Natural killer cell (primary cell): ENCODE data around the gene PHLDB2. TPM values are rescaled to one million over a fixed set of nuclear protein-coding genes. Genes with fewer than 3 reads are reported as not detected.

Experiments used
- ATAC-seq, 3 donors: fragments of 150-1000 bp in 2 of 3; fragments of 200-7000 bp in 1 of 3; cut with Tn5 transposase; 1 replicate in 1 of 3; 2 replicates in 2 of 3; pipeline ENCODE4 v1.10.0; 2021; ENCODE audit warnings: mild to moderate bottlenecking in 2 of 3, moderate library complexity in 2 of 3
- DNase-seq, 2 donors: peaks; one replicate each; pipeline versions ENCODE4 v3.0.0 to v3.0.0-alpha.2; 2013 to 2021; ENCODE audit warnings: mixed read lengths in 1 of 2
- H3K27ac ChIP-seq: one replicate; pipeline ENCODE4 v1.5.1; 2013; ENCODE audit warnings: mild to moderate bottlenecking, low read length
- H3K27me3 ChIP-seq: one replicate; pipeline ENCODE4 v1.6.1; 2013; ENCODE audit warnings: low read length; ENCODE audit not compliant: control insufficient read depth, insufficient read depth
- H3K36me3 ChIP-seq: one replicate; pipeline ENCODE4 v1.6.1; 2013; ENCODE audit warnings: low read length; ENCODE audit not compliant: control insufficient read depth, insufficient read depth
- H3K4me1 ChIP-seq: one replicate; pipeline ENCODE4 v1.6.1; 2013; ENCODE audit warnings: low read length; ENCODE audit not compliant: control insufficient read depth, insufficient read depth
- H3K4me3 ChIP-seq: one replicate; pipeline ENCODE4 v1.5.1; 2013; ENCODE audit warnings: low read length
- H3K9me3 ChIP-seq: one replicate; pipeline ENCODE4 v1.6.1; 2013; ENCODE audit warnings: low read length; ENCODE audit not compliant: control insufficient read depth, insufficient read depth
- H3K27ac Mint-ChIP-seq, 2 donors: one replicate each; pipeline ENCODE4 v1.8.0; 2022; ENCODE audit warnings: mild to moderate bottlenecking in 2 of 2, mixed read lengths in 2 of 2, moderate library complexity in 1 of 2
- H3K27me3 Mint-ChIP-seq, 2 donors: one replicate each; pipeline ENCODE4 v1.8.0; 2022; ENCODE audit warnings: low read depth in 2 of 2, mixed read lengths in 2 of 2
- H3K36me3 Mint-ChIP-seq: one replicate; pipeline ENCODE4 v1.8.0; 2022; ENCODE audit warnings: mixed read lengths
- H3K4me1 Mint-ChIP-seq, 2 donors: one replicate each; pipeline ENCODE4 v1.8.0; 2022; ENCODE audit warnings: mixed read lengths in 2 of 2
- H3K4me3 Mint-ChIP-seq: one replicate; pipeline ENCODE4 v1.8.0; 2022; ENCODE audit warnings: mild to moderate bottlenecking, moderate library complexity, mixed read lengths
- H3K9me3 Mint-ChIP-seq, 2 donors: one replicate each; pipeline ENCODE4 v1.8.0; 2022; ENCODE audit warnings: mixed read lengths in 2 of 2
- WGBS: methylation state at CpG from one replicate; pipeline ENCODE4 v1.1.7; 2013; ENCODE audit warnings: missing lambda C conversion rate; ENCODE audit not compliant: insufficient coverage; 5-methylcytosine and 5-hydroxymethylcytosine counted together
- intact Hi-C: fragments of 100-400 bp; cut with micrococcal nuclease; formaldehyde crosslinking; loops from one replicate; pipeline ENCODE4 v1.14.2; 2022
- total RNA-seq, 4 donors: library from RNA; stranded (reverse); fragments of 120-200 nt in 1 of 4; gene quantifications; one replicate each; pipeline versions ENCODE4 v1.2.3 to v1.2.4, GENCODE V29; 2013 to 2022
- TF ChIP-seq, protein P1 (sequence below): fragments of 200-600 bp; IDR thresholded peaks from one replicate; pipeline ENCODE4 v1.8.0; 2022; ENCODE audit warnings: antibody characterized with exemption

PHLDB2 gene
- total RNA-seq, 3 donors from 2014 or later (not counting 1 experiment from before 2014, with no cell fraction given), result 63.3 to 93.4 (median 64.0) TPM

DNA sequence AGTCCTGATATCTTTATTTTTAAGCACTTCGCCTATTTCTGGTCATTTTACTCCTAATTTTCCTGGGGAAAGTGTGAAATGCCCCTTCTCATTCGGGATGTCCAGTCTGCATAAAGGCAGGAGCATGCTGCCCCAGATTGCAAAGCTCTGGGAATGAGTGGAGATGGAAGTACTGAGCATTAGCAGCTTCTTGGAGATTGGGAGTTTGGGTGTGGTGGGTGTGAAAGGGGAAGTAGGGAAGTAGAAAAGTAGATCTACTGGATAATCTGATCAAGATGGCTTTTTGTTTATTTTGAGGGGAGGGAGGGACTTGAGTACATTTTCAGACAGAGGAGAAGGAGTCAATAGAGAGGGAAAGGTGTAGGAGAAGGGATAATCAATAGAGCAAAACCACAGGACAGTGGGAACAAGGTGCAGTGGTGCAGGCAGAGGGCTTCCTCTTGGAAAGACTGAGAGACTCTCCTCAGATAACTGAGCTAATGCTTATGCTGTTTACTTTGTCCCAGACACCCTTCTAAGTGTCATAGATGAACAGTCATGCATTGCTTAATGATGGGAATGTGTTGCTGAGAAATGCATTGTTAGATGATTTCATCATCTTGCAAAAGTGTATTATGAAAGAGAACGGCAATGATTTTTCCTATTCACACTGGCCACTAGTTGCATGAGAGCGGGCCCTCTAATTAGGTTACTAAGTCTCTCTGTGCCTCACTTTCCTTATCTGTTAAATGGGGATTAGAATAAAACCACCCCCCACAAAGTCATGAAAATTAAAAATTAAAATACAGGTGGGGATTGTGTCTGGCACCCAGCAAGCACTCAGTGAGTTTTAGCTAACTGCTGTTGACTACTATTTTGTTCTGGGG, 45.5 kb downstream of the PHLDB2 start:
- peaks cover 23 to 46% of the 10 kb centered on the region in 2 donors for H3K4me1 Mint-ChIP-seq
- DNase-seq, result no peak
- no peak overlapping the region for H3K4me3 Mint-ChIP-seq
- no peaks in the 10 kb centered on the region for H3K36me3 Mint-ChIP-seq
- TF ChIP-seq, protein P1, sequence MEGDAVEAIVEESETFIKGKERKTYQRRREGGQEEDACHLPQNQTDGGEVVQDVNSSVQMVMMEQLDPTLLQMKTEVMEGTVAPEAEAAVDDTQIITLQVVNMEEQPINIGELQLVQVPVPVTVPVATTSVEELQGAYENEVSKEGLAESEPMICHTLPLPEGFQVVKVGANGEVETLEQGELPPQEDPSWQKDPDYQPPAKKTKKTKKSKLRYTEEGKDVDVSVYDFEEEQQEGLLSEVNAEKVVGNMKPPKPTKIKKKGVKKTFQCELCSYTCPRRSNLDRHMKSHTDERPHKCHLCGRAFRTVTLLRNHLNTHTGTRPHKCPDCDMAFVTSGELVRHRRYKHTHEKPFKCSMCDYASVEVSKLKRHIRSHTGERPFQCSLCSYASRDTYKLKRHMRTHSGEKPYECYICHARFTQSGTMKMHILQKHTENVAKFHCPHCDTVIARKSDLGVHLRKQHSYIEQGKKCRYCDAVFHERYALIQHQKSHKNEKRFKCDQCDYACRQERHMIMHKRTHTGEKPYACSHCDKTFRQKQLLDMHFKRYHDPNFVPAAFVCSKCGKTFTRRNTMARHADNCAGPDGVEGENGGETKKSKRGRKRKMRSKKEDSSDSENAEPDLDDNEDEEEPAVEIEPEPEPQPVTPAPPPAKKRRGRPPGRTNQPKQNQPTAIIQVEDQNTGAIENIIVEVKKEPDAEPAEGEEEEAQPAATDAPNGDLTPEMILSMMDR, result no peak
- WGBS, result 98% methylated on average over 2 of the region's 4 CpGs
- ATAC-seq, result no peak
- intact Hi-C loops, result no loop called here
- no peak overlapping the region for H3K27ac ChIP-seq
- peak overlapping the region in 1 of 2 donors; percentile 7 for H3K27ac Mint-ChIP-seq
- no peaks in the 10 kb centered on the region for H3K9me3 ChIP-seq
- H3K27me3 Mint-ChIP-seq, result no peaks in the 10 kb centered on the region
- H3K4me3 ChIP-seq, result no peak overlapping the region
- no peaks in the 10 kb centered on the region for H3K27me3 ChIP-seq
- no peaks in the 10 kb centered on the region for H3K9me3 Mint-ChIP-seq
- H3K36me3 ChIP-seq, result peaks cover 3% of the 10 kb centered on the region
- H3K4me1 ChIP-seq, result no peaks in the 10 kb centered on the region

- Mint-ChIP-seq H3K36me3 (no peaks in the 10 kb centered on the region), H3K27ac (peak overlapping the region in 1 of 2 donors; percentile 16), H3K4me1 (peaks cover 32 to 54% of the 10 kb centered on the region in 2 donors), H3K27me3 (no peaks in the 10 kb centered on the region), H3K9me3 (no peaks in the 10 kb centered on the region), H3K4me3 (no peak overlapping the region)
- Histone ChIP-seq H3K4me3 (no peak overlapping the region), H3K9me3 (no peaks in the 10 kb centered on the region), H3K4me1 (no peaks in the 10 kb centered on the region), H3K27me3 (no peaks in the 10 kb centered on the region), H3K27ac (no peak overlapping the region), H3K36me3 (peaks cover 3% of the 10 kb centered on the region)
- intact Hi-C loops, result no loop called here
- DNase-seq (no peak), ATAC-seq (no peak)
- TF ChIP-seq, protein P1, result no peak
- 20% methylated on average over 1 of the region's 2 CpGs for WGBS
These were observed 47.6 kb downstream of the PHLDB2 start for GRCh38 chr3:111906656-111907055.

DNA sequence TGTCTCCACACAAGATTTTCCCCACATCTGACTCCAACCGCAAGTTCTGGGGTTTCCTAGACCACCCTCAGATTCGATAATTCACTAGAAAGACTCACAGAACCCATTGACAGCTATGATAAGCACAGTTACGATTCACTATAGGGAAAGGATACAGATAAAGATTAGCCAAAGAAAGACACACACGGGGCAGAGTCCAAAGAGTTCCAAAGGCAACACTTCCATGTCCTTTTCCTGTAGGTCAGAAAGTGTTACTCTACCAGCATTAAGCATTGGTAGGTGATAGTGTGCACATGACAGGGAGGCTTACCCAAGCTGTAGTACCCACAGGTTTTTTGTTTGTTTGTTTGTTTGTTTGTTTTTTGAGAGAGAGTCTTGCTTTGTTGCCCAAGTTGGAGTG, 48.1 kb downstream of the PHLDB2 start:
- DNase-seq (no peak), ATAC-seq (no peak)
- Histone ChIP-seq H3K4me1 (no peaks in the 10 kb centered on the region), H3K36me3 (peaks cover 3% of the 10 kb centered on the region), H3K27me3 (no peaks in the 10 kb centered on the region), H3K4me3 (no peak overlapping the region), H3K9me3 (no peaks in the 10 kb centered on the region), H3K27ac (no peak overlapping the region)
- WGBS, result 95% methylated on average over 3 of the region's 4 CpGs
- H3K27ac Mint-ChIP-seq, result peak overlapping the region in 1 of 2 donors; percentile 16
- no peaks in the 10 kb centered on the region for H3K9me3 Mint-ChIP-seq
- TF ChIP-seq, protein P1, result no peak
- H3K4me3 Mint-ChIP-seq, result no peak overlapping the region
- no peaks in the 10 kb centered on the region for H3K27me3 Mint-ChIP-seq
- H3K36me3 Mint-ChIP-seq, result no peaks in the 10 kb centered on the region
- intact Hi-C loops, result no loop called here
- H3K4me1 Mint-ChIP-seq, result peaks cover 36 to 57% of the 10 kb centered on the region in 2 donors
